GM21423 (cell line): ENCODE data around the gene MEGF6.

ENCODE experiments used
- ATAC-seq: cut with Tn5 transposase; IDR thresholded peaks from one replicate; pipeline ENCODE4 v1.9.1; 2021; ENCODE audit warnings: mild to moderate bottlenecking, moderate library complexity; ENCODE audit not compliant: unreplicated experiment

Gene MEGF6

GRCh38 chr1:3453203-3453761 is 158.0 kb downstream of the MEGF6 start:
- ATAC-seq, result no peak

- ATAC-seq, result no peak
Measured at GRCh38 chr1:3452866-3453175, 158.5 kb downstream of the MEGF6 start.

GRCh38 chr1:3451994-3452865 is 159.1 kb downstream of the MEGF6 start:
- ATAC-seq, result no peak

GRCh38 chr1:3450983-3451382 is 160.3 kb downstream of the MEGF6 start:
- no peak for ATAC-seq

GRCh38 chr1:3450202-3450863 is 161.0 kb downstream of the MEGF6 start:
- ATAC-seq, result no peak

DNA sequence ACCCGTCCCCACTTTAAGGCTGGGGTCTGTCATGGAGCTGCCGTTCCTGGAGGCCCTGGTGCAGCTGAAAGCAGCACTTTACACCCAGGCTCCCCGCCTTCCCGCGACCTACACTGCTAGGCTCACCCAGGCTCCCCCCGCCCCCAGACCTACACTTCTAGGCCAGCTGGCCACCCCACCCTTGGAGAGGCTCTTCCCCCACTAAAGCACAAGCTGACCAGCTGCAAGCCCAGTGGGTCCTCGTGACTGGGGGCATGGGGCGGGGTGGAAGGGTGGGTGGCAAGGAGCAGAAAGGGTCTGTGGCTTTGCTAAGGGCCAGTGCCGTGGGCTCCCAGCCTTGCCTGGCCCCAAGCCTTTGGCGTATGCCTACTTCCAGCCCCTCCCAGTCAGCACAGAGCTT is 166.6 kb downstream of the MEGF6 start:
- no peak for ATAC-seq

- ATAC-seq, result no peak
Measured at GRCh38 chr1:3444298-3444697, 167.0 kb downstream of the MEGF6 start.

DNA sequence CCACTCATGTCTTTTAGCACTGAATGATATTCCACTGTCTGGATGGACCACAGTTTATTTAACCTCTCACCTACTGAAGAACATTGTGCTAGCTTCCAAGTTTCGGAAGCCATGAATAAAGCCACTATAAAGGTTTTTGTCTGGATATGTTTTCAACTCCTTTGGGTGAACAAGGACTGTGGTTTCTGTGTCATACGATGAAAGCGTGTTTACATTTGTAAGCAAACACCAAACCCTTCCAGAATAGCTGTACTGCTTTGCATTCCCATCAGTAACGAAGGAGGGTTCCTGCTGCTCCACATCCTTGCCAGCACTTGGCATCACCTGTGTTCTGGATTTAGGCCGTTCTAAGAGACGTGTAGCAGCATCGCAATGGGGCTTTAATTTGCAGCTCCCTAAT is 167.5 kb downstream of the MEGF6 start:
- ATAC-seq, result no peak

DNA sequence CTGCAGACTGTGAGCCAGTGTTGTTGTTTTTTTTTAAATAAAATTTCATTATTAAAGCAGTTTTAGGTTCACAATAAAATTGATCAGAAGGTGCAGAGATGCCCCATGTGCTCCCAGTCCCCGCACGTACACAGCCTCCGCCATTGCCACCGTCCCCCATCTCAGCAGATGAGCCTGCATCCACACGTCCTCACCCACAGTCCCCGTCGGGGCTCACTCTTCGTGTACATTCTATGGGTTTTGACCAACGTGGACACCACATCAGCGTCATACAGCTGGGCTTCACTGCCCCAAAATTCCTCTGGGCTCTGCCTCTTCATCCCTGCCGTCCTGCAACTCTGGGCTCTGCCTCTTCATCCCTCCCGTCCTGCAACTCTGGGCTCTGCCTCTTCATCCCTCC is 168.4 kb downstream of the MEGF6 start:
- no peak for ATAC-seq

DNA sequence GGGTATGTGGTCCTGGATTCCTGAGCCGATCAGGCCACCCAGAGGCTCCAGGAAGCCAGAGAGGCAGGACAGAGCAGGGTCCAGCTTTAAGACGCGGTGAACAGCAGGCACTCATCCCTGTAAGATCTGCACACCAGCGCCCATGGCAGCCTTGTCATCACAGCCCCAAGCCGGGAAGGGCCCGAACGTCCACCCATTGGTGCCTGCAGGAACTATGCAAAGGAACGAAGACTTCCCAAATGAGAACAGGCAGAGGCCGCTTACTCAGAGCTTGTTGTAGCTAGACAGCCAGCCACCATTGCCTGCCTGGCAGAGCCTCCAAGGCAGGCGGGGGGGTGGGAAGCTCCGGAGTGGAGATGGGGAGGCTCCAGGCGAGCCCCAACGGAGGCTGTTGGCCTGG is 169.0 kb downstream of the MEGF6 start:
- no peak for ATAC-seq

GRCh38 chr1:3441880-3442279 is 169.4 kb downstream of the MEGF6 start:
- no peak for ATAC-seq

DNA sequence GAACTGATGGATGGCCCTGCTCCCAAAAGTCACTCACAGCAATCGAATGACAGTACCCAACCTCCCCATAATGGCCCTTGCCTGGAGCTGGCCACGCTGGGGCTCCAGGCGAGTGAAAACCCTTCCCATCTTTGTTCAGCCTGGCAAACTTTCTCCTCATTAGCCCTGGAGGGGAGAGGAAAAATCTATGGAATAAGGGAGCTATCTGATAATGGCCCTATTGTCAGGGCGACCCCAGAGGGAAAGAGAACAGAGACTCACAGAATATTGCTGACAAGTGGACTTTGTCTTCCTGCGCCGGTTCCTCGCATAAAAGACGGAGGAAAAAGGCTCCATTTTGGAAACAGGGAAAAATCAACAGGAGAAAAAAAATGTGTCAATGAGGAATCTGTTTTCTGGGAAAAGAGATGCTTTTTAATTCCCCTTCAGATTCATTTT is 169.9 kb downstream of the MEGF6 start:
- no peak for ATAC-seq

DNA sequence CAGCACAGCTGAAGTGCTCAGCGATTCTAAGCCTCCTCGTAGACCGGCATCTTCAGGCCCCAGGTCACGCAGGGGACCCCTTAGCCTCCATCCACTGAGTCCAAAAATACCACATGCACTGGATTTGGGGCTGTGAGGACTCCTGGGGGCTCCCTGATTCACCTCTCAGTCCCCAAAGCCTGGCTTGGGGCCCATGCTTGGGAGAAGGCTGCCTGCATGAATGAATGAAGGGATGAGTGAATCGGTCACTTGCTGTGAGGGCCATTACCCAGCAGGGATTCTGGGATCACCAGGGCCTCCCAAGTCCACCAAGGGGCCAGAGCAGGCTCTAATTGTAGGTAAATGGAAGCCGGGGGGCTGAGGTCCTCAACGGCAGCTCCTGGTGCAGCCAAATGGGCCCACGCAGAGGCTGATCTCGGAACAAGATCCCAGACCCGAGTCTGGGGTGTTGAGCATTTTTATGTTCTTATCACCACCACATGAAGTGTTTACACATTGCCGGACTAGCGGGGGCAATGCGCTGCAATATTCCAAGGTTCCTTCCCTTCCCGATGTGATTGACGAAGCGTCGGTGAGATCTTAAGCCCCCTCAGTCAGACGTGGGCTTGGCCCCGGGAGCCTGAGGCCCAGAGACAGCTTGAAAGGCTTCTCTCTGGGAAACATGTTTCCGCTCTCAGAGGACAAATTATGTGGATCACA is 170.4 kb downstream of the MEGF6 start:
- no peak for ATAC-seq

DNA sequence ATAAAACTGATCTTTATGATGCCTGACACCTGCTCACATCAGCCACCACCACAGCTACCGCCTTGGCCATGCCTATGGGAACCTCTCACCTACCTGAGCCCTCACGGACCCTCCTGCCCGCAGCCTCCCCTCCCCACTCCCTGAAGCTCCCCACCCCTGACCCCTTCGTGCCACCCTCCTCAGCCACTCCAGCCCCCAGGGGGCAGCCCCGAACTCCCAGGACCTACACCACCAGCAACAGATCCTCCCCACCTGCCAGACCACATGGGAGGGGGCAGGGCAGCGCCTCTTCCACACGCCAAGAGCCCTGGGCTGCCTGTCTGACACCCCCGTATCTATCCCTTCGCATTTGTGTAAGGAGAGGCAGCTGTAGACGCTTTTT is 171.0 kb downstream of the MEGF6 start:
- ATAC-seq, result no peak
